Endothelial cell of hepatic sinusoid (primary cell): ENCODE measurements around the gene FGR.
"Not testable (repeated sequence)": the region's sequence is repeated elsewhere in the genome, so short reads cannot be mapped to it uniquely, and the experiment has no call there.

Experiments
- in situ Hi-C: cut with HindIII; loops from 2 replicates; pipeline ENCODE4 v1.10.0; 2017; ENCODE audit warnings: low sequenced_read_pairs

FGR gene

GRCh38 chr1:27661412-27662075, 26.6 kb upstream of the FGR start:
- in situ Hi-C loops: no loop called here

- in situ Hi-C loops: no loop called here
These were observed 25.4 kb upstream of the FGR start for GRCh38 chr1:27660300-27660835.

DNA sequence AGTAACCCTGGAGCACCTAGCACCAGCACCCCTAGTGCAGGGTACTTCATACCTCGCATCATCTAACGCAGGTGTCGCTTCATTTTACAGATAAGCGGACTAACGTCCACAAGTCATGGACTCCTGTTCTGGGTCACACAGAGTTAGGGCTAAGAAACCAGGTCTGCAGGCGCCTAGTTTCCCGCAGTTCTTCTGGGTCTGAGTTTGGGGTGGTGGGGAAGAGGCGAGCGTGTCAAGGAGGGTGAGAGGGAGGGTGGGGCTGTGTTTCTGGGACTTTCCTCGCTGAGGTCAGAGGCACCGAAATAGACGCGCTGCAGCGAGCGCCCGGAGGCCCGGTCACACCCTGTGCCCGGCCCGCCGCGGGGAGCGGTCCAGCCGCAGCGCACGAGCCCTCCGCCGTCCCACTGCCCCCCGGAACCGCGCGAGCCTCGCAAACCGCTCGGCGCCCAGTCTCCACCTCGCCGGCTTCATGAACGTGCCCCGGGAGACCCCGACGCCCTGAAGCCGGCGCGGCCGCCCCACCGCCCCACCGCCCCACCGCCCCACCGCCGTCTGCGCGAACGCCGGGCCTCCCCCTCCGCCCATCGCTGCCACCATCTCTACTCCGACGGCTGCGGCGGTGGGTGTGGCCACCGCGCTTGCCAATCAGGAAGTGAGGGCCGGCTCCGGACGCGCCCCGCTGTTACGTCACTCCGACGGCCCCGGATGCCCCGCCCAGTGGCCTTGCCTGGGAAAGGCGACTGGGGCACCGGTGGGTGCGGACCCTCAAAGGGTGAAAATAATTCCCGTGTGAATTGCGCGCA, 24.7 kb upstream of the FGR start:
- in situ Hi-C loops: no loop called here

DNA sequence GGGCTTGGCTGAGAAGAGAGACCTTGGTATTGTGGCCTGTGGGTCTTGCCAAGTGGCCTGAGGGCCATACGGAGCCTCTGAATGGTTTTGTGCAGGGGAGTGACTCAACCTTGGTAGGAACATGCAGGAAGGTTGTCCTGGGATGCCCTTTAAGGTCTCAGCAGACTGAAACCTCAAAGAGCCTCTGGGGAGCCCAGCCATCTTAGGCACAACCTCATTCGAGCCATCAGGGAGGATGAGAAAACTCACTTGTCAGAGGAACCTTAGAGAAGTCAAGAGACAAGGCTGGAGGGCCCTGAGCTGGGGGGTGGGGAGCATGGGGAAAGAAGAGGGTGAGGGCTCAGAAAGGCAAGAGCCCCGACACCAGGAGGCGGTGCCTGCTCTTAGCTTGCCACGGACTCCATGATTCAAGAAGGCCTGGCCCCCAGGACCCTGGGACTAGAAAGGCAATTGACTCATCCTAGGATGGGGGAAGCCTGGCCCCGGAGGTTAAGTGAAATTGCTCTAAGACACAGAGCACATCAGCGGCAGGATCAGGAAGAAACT, 24.0 kb upstream of the FGR start:
- in situ Hi-C loops: no loop called here

DNA sequence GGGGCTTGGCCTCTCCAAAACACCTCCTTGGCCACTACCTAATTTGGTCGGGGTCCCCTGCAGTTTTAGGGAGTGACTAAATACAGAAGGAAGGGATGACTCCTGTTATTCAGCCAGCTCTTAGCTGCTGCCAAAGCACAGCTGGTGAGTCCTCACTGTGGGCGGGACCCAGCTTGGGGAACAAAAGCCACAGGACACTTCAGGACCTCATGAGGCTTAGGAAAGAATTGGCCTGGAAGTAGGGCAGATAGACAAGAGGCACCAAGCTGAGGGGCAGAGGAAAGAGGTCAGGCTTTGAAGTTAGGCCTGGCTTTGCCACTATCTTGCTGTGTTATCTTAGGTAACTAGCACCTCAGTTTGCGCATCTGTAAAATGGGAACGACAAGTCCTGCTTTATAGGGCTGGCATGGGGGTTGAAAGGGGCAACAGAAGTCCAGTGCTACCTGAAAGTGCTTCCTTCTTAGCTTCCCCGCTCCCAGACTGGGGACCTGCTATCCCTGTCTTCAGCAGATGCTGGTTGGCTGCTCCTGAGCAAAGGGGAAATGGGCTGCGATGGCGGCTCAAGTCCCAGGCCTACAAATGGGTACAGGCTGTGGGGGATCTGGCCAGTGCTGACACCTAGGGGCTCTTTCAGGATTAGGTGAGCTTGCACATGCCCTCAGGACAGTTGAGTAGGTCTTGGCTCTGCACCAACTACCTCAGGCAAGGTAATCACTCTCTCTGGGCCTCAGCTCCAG, 21.3 kb upstream of the FGR start:
- in situ Hi-C loops: no loop called here

GRCh38 chr1:27655151-27655937, 20.4 kb upstream of the FGR start:
- in situ Hi-C loops: no loop called here

GRCh38 chr1:27652111-27652864, 17.3 kb upstream of the FGR start:
- in situ Hi-C loops: no loop called here

GRCh38 chr1:27650539-27651175, 15.7 kb upstream of the FGR start:
- in situ Hi-C loops: no loop called here

- in situ Hi-C loops: no loop called here
These were observed 15.2 kb upstream of the FGR start for GRCh38 chr1:27650171-27650538.

DNA sequence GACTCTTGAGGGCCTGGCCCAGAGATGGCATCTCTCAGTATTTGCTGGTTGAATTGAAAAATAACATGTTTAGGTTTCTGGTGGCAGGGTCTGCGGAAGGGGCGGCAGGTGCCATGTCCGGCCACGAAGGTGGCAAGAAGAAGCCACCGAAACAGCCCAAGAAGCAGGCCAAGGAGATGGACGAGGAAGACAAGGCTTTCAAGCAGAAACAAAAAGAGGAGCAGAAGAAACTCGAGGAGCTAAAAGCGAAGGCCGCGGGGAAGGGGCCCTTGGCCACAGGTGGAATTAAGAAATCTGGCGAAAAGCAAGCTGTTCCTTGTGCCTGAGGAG, 14.3 kb upstream of the FGR start:
- in situ Hi-C loops: no loop called here

GRCh38 chr1:27648602-27649305, 13.8 kb upstream of the FGR start:
- in situ Hi-C loops: no loop called here

GRCh38 chr1:27647328-27647727, 12.3 kb upstream of the FGR start:
- in situ Hi-C loops: no loop called here

DNA sequence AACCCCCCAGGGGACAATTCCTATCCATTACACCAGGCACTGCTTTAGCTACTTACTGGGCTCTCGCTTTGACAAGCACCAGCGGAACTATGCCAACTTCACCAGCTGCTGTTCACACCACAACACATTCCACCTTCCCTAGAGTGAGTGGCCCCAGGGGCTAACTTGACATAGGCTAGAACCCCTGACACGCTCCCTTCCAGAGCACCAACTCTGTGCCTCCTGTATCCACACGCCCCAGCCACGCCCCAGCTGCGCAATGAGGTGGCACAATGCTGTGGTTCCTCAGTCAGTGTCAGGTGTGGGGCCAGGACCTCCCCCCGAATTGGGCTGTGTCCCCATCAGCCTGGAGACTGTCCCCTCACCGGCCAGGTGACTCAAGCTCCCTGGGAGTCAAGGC, 11.7 kb upstream of the FGR start:
- in situ Hi-C loops: no loop called here

- in situ Hi-C loops: no loop called here
These were observed 10.1 kb upstream of the FGR start for GRCh38 chr1:27645071-27645415.

DNA sequence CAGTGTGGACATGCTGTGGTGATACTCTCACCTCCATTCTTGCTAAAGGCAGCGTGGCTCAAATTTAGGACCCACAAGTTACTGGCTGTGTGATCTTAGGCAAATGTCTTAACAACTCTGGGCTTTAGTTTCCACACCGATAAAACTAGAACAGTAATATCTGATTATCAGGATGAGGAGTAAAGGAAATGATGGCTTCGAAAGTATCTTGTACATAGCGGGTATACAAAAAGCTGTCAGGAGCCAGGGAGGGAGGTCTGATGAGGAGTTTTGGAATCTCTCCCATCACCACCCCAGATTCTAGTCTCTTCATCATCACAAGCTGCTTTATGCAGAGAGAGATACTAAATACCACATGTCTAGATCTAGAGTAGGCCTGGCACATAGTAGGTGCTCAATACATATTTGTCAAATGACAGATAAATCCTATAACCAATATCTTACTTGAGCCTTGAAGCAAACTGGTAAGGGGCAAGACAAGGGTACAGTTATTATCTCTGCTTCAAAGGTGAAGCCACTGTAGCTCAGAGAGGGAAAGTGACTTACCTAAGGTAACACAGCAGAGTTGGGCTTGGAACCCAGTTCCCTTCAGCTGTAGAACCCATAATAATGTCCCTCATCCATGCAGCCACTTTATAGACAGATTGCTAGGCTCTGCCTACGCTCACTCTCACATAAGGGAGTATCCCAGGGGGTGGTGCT, 9.5 kb upstream of the FGR start:
- in situ Hi-C loops: no loop called here

DNA sequence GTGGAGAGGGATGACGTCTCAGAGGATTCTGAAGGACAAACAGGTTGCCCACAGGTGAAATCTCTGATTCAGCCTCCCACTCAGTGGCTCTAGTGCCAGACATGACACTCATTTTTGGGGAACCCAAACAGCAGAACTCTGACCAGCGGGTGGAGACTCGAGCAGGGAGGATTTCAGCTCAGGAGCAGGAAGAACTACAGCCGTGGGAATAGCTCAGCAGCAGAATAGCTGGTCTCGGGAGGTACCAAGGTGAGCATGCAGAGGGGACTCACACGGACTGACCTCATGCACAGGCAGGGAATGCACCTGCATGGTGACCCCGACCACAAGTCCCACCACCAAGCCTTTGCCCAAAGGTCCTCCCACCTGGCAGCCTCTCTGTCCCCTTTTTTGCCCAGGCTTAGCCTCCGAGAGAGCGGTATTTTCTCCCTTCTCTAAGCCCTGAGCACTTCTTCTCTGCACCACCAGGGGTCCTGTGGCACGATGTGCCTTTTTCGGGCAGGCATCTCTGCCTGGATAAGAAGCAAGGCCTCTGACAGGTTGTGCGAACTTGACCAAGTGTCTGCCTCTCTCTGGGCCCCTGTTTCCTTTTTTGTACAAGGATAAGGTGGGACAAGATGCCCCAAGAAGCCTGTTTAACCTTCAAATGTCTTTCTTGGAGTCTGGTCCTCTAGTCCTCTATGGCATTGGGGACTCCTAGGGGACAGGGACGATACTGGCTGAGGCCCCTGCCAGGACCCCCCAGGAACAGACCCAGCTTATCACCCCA, 8.8 kb upstream of the FGR start:
- in situ Hi-C loops: no loop called here

- in situ Hi-C loops: not testable (repeated sequence)
These were observed 5.5 kb upstream of the FGR start for GRCh38 chr1:27640514-27640913.

DNA sequence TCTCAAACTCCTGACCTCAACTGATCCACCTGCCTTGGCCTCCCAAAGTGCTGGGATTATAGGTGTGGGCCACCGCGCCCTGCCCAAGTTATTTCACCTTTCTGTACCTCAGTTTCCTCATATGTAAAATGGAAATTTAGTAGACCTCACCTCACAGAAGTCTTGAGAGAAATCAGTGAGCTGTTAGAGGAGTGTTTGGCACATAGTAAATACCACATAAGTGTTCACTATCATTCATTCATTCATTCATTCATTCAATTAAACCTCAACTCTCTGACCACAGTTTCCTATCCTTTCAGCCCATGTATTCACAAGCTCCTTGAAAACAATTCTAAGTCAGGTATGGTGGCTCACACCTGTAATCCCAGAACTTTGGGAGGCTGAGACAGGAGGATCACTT, 3.8 kb upstream of the FGR start:
- in situ Hi-C loops: no loop called here
